GM12891 (cell line): ENCODE measurements around the gene ZNF8.

Experiments
- PAX5 ChIP-seq: IDR thresholded peaks from 2 replicates; pipeline ENCODE4 v1.6.1; 2011; ENCODE audit warnings: low read length, moderate library complexity, mild to moderate bottlenecking; ENCODE audit not compliant: insufficient read depth, severe bottlenecking
- POLR2A ChIP-seq: IDR thresholded peaks from 2 replicates; pipeline ENCODE4 v1.6.1; 2011; ENCODE audit warnings: low read depth, low read length, control low read depth
- POLR2AphosphoS5 ChIP-seq: IDR thresholded peaks from 2 replicates; pipeline ENCODE4 v1.6.1; 2011; ENCODE audit warnings: low read depth, low read length, control low read depth
- POU2F2 ChIP-seq: IDR thresholded peaks from 2 replicates; pipeline ENCODE4 v1.6.1; 2011; ENCODE audit warnings: low read depth, mild to moderate bottlenecking, control low read depth, low read length, moderate library complexity
- SPI1 ChIP-seq: IDR thresholded peaks from 2 replicates; pipeline ENCODE4 v1.6.1; 2011; ENCODE audit warnings: low read depth, low read length, control low read depth
- TAF1 ChIP-seq: IDR thresholded peaks from 2 replicates; pipeline ENCODE4 v1.6.1; 2011; ENCODE audit warnings: low read depth, low read length, control low read depth

DNA sequence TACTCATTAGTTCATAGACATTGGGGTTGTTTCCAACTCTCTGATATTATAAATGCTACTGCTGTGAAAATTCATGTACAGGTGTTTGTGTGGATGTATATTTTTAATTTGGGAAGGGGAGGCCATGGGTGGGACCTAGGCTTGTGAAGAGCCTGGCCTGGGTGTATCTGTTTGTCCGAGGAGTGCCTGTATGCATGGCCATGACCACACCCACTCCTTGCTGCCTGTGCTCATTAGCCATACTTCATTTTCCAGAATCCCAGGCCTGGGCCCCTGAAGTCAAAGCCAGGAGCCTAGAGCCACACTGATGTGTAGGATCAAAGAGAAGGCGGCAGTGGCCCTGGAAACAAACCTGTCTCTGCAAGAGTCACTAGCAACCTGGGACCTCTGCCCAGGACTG, 36.8 kb downstream of the ZNF8 start:
- TF ChIP-seq POLR2A (no peak), TAF1 (no peak), POLR2AphosphoS5 (no peak), POU2F2 (no peak), SPI1 (no peak), PAX5 (no peak)
